ENCODE measurements around the gene H6PD.

H6PD gene

DNA sequence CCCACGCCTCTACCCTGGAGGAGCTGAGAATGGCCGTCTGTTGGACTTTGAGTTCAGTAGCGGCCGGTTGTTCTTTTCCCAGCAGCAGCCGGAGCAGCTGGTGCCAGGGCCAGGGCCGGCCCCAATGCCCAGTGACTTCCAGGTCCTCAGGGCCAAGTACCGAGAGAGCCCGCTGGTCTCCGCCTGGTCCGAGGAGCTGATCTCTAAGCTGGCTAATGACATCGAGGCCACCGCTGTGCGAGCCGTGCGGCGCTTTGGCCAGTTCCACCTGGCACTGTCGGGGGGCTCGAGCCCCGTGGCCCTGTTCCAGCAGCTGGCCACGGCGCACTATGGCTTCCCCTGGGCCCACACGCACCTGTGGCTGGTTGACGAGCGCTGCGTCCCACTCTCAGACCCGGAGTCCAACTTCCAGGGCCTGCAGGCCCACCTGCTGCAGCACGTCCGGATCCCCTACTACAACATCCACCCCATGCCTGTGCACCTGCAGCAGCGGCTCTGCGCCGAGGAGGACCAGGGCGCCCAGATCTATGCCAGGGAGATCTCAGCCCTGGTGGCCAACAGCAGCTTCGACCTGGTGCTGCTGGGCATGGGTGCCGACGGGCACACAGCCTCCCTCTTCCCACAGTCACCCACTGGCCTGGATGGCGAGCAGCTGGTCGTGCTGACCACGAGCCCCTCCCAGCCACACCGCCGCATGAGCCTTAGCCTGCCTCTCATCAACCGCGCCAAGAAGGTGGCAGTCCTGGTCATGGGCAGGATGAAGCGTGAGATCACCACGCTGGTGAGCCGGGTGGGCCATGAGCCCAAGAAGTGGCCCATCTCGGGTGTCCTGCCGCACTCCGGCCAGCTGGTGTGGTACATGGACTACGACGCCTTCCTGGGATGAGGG is 29.7 kb downstream of the H6PD start:
- H3K27ac Mint-ChIP-seq, result no peak overlapping the region
- intact Hi-C loops (cut with micrococcal nuclease), result no loop called here
- no peaks in the 10 kb centered on the region for H3K9me3 Mint-ChIP-seq
- H3K27me3 Mint-ChIP-seq, result no peaks in the 10 kb centered on the region
- H3K4me1 Mint-ChIP-seq (ENCODE audit: low read depth), result peaks cover 12% of the 10 kb centered on the region
- H3K36me3 Mint-ChIP-seq (ENCODE audit: low read depth), result peaks cover 76% of the 10 kb centered on the region
- H3K4me3 Mint-ChIP-seq, result no peak overlapping the region

GRCh38 chr1:9265037-9265436 is 30.5 kb downstream of the H6PD start:
- no peaks in the 10 kb centered on the region for H3K27me3 Mint-ChIP-seq
- no peaks in the 10 kb centered on the region for H3K9me3 Mint-ChIP-seq
- H3K27ac Mint-ChIP-seq, result peak overlapping the region; percentile 5
- H3K4me1 Mint-ChIP-seq (ENCODE audit: low read depth), result peaks cover 17% of the 10 kb centered on the region
- intact Hi-C loops (cut with micrococcal nuclease), result no loop called here
- peaks cover 78% of the 10 kb centered on the region for H3K36me3 Mint-ChIP-seq (ENCODE audit: low read depth)
- no peak overlapping the region for H3K4me3 Mint-ChIP-seq

DNA sequence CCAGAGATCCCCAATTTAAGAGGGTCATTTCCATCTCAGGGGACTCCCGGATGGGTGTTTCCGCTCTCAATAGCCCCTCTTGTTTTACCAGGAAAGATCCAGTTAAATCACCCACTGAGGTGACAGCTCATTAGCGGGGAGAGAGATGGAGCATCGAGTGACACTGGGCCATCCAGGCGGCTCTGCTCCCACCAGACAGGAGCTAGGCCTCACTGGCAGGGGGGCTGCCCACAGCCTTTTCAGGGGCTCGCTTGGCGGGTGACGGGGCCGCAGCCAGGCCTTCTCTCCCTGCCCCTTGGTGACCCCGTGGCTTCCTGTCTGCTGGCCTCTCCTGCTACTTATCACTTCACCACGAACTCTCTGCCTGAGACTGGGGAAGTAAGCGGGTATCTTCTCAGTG is 31.4 kb downstream of the H6PD start:
- H3K4me3 Mint-ChIP-seq, result no peak overlapping the region
- H3K36me3 Mint-ChIP-seq (ENCODE audit: low read depth), result peaks cover 69% of the 10 kb centered on the region
- H3K9me3 Mint-ChIP-seq, result no peaks in the 10 kb centered on the region
- intact Hi-C loops (cut with micrococcal nuclease), result no loop called here
- H3K27me3 Mint-ChIP-seq, result no peaks in the 10 kb centered on the region
- H3K4me1 Mint-ChIP-seq (ENCODE audit: low read depth), result peaks cover 10% of the 10 kb centered on the region
- no peak overlapping the region for H3K27ac Mint-ChIP-seq

DNA sequence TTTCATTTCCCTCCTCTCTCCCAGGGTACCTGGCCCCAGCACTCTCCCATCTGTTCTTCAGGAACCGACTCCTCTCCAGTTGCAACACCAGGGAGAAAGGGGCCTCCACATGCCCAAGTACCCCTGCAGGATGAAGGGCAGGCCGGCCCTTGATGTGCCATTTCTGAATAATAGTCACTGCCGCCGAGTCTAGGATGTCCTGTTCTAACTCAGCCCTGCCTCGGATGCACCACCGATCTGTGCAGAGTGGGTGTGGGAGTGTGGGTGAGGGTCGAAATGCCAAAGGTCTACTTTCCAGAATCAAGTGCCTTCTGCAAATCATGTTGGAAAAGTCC is 32.7 kb downstream of the H6PD start:
- Mint-ChIP-seq H3K4me3 (no peak overlapping the region), H3K9me3 (no peaks in the 10 kb centered on the region), H3K27me3 (no peaks in the 10 kb centered on the region), H3K27ac (no peak overlapping the region), H3K4me1 (ENCODE audit: low read depth) (peaks cover 6% of the 10 kb centered on the region), H3K36me3 (ENCODE audit: low read depth) (peaks cover 61% of the 10 kb centered on the region)
- intact Hi-C loops (cut with micrococcal nuclease), result loop anchor here (1.0 kb wide), 1 partner anchor 224 kb away; no protein-coding TSS in a partner anchor

DNA sequence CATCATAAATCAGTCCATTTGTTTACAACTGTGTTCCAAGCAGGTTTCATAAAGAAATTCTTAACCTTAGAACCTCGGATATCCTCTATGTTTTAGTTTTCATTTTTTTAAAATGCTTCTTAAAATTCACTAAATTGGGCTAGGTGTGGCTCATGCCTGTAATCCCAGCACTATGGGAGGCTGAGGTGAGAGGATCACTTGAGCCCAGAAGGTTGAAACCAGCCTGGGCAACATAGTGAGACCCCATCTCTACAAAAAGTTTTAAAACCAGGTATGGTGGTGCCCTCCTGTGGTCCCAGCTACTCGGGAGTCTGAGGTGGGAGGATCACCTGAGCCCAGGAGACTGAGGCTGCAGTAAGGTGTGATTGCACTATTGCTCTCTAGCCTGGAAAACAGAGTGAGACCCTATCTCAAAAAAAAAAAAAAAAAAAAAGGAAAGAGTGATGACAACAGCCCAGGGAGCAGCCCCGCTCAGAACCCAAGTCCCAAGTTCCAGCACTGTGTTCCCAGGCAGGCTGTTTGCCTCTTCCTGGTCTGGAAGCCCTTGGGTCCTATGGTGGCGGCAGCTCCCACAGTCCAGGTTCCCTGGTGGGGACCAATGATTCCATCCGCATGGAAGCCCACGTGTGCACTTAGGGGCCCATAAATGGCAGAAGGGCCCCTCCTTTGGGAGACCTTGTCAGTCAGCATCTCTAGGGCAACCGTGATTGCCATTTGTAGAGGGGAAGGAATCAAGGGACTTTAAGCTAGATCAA is 33.4 kb downstream of the H6PD start:
- intact Hi-C loops (cut with micrococcal nuclease), result loop anchor here (1.0 kb wide), 1 partner anchor 223 kb away; no protein-coding TSS in a partner anchor
- no peak overlapping the region for H3K4me3 Mint-ChIP-seq
- H3K36me3 Mint-ChIP-seq (ENCODE audit: low read depth), result peaks cover 54% of the 10 kb centered on the region

GRCh38 chr1:9269078-9269501 is 34.5 kb downstream of the H6PD start:
- Mint-ChIP-seq H3K27me3 (no peaks in the 10 kb centered on the region), H3K4me1 (ENCODE audit: low read depth) (peaks cover 14% of the 10 kb centered on the region), H3K9me3 (no peaks in the 10 kb centered on the region), H3K27ac (no peak overlapping the region), H3K4me3 (no peak overlapping the region), H3K36me3 (ENCODE audit: low read depth) (peaks cover 43% of the 10 kb centered on the region)
- intact Hi-C loops (cut with micrococcal nuclease), result no loop called here

More for the DNA sequence above, 33.4 kb downstream of the H6PD start:
- Mint-ChIP-seq H3K27me3 (no peaks in the 10 kb centered on the region), H3K27ac (no peak overlapping the region), H3K9me3 (no peaks in the 10 kb centered on the region), H3K4me1 (ENCODE audit: low read depth) (peaks cover 9% of the 10 kb centered on the region)

DNA sequence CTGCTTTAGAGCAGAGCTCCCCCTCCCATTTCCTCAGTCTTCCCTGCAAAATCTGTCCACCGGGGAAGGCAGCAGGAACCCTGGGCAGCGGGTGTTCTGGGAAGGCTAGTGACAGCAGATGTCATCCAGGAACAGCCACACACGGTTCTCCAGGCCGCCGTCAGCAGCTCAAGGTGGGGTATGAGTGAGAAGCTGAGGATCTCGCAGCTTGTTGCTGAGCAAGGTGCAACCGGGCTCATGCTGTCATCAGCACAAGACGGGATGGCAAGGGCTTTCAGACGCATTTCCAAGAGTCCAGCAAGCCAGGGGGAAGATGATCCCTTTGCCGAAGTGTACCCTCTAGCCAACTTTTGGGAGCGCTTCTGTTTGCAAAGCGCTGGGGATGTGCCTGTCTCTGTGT is 35.1 kb downstream of the H6PD start:
- Mint-ChIP-seq H3K36me3 (ENCODE audit: low read depth) (peaks cover 37% of the 10 kb centered on the region), H3K4me1 (ENCODE audit: low read depth) (peaks cover 15% of the 10 kb centered on the region), H3K4me3 (no peak overlapping the region), H3K9me3 (no peaks in the 10 kb centered on the region), H3K27ac (no peak overlapping the region), H3K27me3 (no peaks in the 10 kb centered on the region)
- intact Hi-C loops (cut with micrococcal nuclease), result no loop called here

DNA sequence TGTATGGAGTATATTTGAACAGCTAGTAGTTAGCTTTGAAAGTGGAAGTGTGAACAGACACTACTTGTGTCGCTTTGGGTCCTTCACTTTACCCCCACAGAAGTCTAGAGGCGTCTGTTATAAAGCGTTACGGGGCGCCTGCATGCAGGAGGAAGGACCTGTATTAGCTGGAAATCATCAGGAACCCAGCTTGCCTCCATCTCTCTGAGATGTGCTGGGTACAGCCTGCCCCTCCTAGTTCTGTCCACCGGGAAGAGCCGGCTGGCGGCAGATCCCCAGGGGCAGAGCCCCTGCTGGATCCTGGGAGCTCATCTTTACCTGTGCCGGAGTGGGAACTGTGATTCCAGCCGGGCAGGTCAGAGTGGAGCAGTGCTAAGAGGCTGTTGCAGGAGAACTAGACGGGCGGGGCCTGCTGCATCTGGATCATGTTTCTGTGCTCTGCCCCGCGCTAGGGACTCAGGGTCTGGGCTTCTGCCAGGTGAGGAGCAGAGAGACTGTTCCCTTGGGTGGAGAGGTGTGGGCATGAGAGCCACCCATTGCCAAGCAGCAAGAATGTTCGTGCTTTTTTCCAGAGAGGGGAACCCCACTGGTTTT is 35.8 kb downstream of the H6PD start:
- no peak overlapping the region for H3K27ac Mint-ChIP-seq
- no peak overlapping the region for H3K4me3 Mint-ChIP-seq
- H3K27me3 Mint-ChIP-seq, result no peaks in the 10 kb centered on the region
- peaks cover 30% of the 10 kb centered on the region for H3K36me3 Mint-ChIP-seq (ENCODE audit: low read depth)
- intact Hi-C loops (cut with micrococcal nuclease), result no loop called here
- peaks cover 22% of the 10 kb centered on the region for H3K4me1 Mint-ChIP-seq (ENCODE audit: low read depth)
- H3K9me3 Mint-ChIP-seq, result no peaks in the 10 kb centered on the region

DNA sequence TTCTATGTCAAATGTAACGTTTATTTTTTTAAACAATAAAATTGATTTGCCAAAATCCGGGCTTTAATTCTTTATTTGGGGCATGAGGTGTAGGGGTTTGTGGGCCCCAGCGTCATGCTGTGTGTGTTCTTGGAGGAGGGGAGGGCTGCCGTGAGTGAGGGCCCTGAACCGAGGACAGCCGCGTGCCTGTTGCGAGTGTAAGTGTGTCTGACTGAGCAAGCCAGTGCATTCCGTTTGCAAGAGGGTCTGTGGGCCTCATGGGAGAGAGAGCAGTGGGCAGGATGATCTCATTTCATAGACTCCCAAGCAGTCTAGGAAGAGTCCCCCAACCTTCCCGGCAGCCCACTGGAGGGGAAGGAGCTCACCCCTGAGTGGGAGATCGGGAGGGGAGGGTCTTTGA is 36.7 kb downstream of the H6PD start:
- intact Hi-C loops (cut with micrococcal nuclease), result no loop called here
- H3K4me3 Mint-ChIP-seq, result no peak overlapping the region
- peaks cover 31% of the 10 kb centered on the region for H3K4me1 Mint-ChIP-seq (ENCODE audit: low read depth)
- no peaks in the 10 kb centered on the region for H3K9me3 Mint-ChIP-seq
- H3K27me3 Mint-ChIP-seq, result no peaks in the 10 kb centered on the region
- H3K27ac Mint-ChIP-seq, result no peak overlapping the region
- peaks cover 21% of the 10 kb centered on the region for H3K36me3 Mint-ChIP-seq (ENCODE audit: low read depth)

GRCh38 chr1:9271861-9272595 is 37.5 kb downstream of the H6PD start:
- H3K27me3 Mint-ChIP-seq, result no peaks in the 10 kb centered on the region
- H3K9me3 Mint-ChIP-seq, result no peaks in the 10 kb centered on the region
- H3K4me1 Mint-ChIP-seq (ENCODE audit: low read depth), result peaks cover 37% of the 10 kb centered on the region
- H3K4me3 Mint-ChIP-seq, result no peak overlapping the region
- peaks cover 20% of the 10 kb centered on the region for H3K36me3 Mint-ChIP-seq (ENCODE audit: low read depth)
- intact Hi-C loops (cut with micrococcal nuclease), result no loop called here
- H3K27ac Mint-ChIP-seq, result no peak overlapping the region

GRCh38 chr1:9273177-9273576 is 38.6 kb downstream of the H6PD start:
- Mint-ChIP-seq H3K36me3 (ENCODE audit: low read depth) (peaks cover 20% of the 10 kb centered on the region), H3K27me3 (no peaks in the 10 kb centered on the region), H3K4me3 (no peak overlapping the region), H3K27ac (no peak overlapping the region), H3K9me3 (no peaks in the 10 kb centered on the region), H3K4me1 (ENCODE audit: low read depth) (peaks cover 37% of the 10 kb centered on the region)
- intact Hi-C loops (cut with micrococcal nuclease), result no loop called here

DNA sequence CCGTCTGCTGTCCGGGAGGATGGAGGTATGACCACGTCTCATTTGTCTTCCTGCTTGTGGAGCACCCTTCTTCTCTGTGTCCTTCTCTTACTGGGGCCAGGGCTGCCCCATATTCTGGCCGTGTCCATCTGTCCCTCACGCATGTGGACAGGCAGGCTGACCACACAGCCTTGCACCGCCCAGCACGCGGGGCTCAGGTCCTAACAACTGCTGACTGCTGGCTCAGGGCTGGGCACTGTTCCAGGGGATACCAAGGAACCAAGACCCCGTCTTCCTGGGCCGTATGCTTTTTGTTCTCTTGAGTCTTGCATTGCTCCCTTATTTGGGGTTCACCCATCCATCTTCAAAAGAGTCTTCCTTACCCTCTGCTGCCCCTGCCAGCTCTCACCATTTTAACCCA is 40.6 kb downstream of the H6PD start:
- peak overlapping the region; percentile 35 for H3K4me3 Mint-ChIP-seq
- H3K27me3 Mint-ChIP-seq, result no peaks in the 10 kb centered on the region
- peaks cover 50% of the 10 kb centered on the region for H3K4me1 Mint-ChIP-seq (ENCODE audit: low read depth)
- H3K27ac Mint-ChIP-seq, result peak overlapping the region; percentile 78
- no peaks in the 10 kb centered on the region for H3K9me3 Mint-ChIP-seq
- intact Hi-C loops (cut with micrococcal nuclease), result no loop called here
- peaks cover 6% of the 10 kb centered on the region for H3K36me3 Mint-ChIP-seq (ENCODE audit: low read depth)

DNA sequence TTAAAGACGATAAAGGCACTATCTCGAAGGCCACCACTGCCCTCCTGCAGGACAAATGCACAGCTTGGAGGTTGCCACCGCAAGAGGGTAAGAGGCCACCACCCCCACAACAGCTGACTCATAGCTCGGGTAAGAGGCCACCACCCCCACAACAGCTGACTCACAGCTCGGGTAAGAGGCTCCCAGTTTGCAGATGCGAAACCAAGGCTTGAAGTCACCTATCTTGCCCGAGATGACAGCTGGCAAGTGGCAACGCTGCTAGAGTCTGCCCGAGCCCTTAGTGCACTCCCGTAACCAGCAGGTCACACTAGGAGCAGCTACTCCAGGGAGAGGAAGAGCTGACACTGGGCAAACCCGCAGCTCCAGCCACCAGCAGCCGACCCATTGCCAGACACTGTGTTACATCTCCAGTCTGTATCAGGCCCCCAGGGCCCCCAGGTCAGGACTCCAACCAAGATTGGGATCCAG is 41.0 kb downstream of the H6PD start:
- Mint-ChIP-seq H3K9me3 (no peaks in the 10 kb centered on the region), H3K4me1 (ENCODE audit: low read depth) (peaks cover 55% of the 10 kb centered on the region), H3K4me3 (peak overlapping the region; percentile 35), H3K27me3 (peaks cover 2% of the 10 kb centered on the region), H3K36me3 (ENCODE audit: low read depth) (peaks cover 6% of the 10 kb centered on the region), H3K27ac (peak overlapping the region; percentile 78)
- intact Hi-C loops (cut with micrococcal nuclease), result no loop called here

Measured in dendritic cell treated with granulocyte-macrophage colony-stimulating factor and Interleukin-4, amounts not matched to agents 40 ng/mL and 50 ng/mL, for 4 days (primary cell).